Naive B cell (primary cell): ENCODE results near the gene FAM216B. TPM values are rescaled to one million over a fixed set of nuclear protein-coding genes. Genes with fewer than 3 reads are reported as not detected.
"Not testable (repeated sequence)": the region's sequence is repeated elsewhere in the genome, so short reads cannot be mapped to it uniquely, and the experiment has no call there.

Source experiments
- ATAC-seq, 2 donors: fragments of 150-1000 bp; cut with Tn5 transposase; 2 replicates each; pipeline ENCODE4 v1.10.0; 2021; ENCODE audit warnings: low read depth in 2 of 2, mild to moderate bottlenecking in 2 of 2, moderate library complexity in 2 of 2
- DNase-seq: peaks from one replicate; pipeline ENCODE4 v3.0.0; 2022
- H3K27ac Mint-ChIP-seq, 6 donors: one replicate each; pipeline ENCODE4 v1.8.0; 2020 to 2022; ENCODE audit warnings: mild to moderate bottlenecking in 6 of 6, mixed read lengths in 6 of 6, moderate library complexity in 5 of 6, inconsistent platforms in 2 of 6
- H3K27me3 Mint-ChIP-seq, 3 donors: one replicate each; pipeline ENCODE4 v1.8.0; 2021 to 2022; ENCODE audit warnings: mixed read lengths in 3 of 3, mild to moderate bottlenecking in 1 of 3
- H3K36me3 Mint-ChIP-seq, 2 donors: one replicate each; pipeline ENCODE4 v1.8.0; 2020 to 2022; ENCODE audit warnings: mixed read lengths in 2 of 2, inconsistent platforms in 1 of 2, mild to moderate bottlenecking in 1 of 2
- H3K4me1 Mint-ChIP-seq, 3 donors: one replicate each; pipeline ENCODE4 v1.8.0; 2020 to 2022; ENCODE audit warnings: mixed read lengths in 3 of 3, inconsistent platforms in 1 of 3, mild to moderate bottlenecking in 1 of 3, moderate library complexity in 1 of 3
- H3K4me3 Mint-ChIP-seq, 8 donors: one replicate each; pipeline ENCODE4 v1.8.0; 2020 to 2022; ENCODE audit warnings: mild to moderate bottlenecking in 8 of 8, mixed read lengths in 8 of 8, moderate library complexity in 8 of 8, inconsistent platforms in 2 of 8
- H3K9me3 Mint-ChIP-seq, 7 donors: one replicate each; pipeline ENCODE4 v1.8.0; 2020 to 2022; ENCODE audit warnings: mixed read lengths in 7 of 7, mild to moderate bottlenecking in 5 of 7, inconsistent platforms in 2 of 7, moderate library complexity in 1 of 7
- polyA plus RNA-seq, 6 donors: library from polyadenylated mRNA; unstranded; fragments of 300-500 nt; fragmentation: Illumina TruSeq; gene quantifications; one replicate each; pipeline ENCODE4 v1.2.3, GENCODE V29; 2021; ENCODE audit warnings: low read depth in 6 of 6

FAM216B gene
- polyA plus RNA-seq, 6 donors from 2014 or later = not detected

DNA sequence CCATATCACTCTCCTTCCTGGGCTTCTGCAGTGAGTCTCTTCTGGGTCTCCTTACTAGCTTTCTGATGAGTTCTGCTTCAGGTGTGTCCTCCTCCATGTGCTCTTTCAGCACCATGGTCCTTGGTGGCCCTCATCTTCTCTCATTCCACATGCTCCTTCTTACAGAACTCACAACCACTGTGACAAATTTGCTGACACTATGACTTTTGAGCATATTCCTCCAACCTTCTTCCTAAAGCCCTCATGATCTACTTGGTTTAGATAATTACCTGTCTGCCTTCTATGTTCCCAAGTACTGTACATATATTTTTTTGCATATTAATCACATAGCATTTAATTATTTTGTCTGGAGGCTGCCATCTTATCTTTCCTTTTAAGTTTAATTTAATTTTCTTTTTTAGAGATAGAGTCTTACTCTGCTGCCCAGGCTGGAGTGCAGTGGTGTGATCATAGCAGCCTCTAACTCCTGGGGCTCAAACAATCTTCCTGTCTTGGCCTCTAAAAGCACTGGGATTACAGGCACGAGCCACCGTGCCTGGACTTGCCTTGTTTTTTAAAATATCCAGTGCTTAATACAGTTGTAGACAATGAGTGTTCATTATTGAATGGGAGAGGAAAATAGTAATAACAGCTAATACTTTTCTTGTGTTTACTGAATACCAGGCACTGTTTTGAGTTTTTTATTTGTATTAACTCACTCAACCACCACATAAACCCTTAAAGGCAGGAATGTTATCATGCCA, 23.5 kb upstream of the FAM216B start:
- no peak for DNase-seq

DNA sequence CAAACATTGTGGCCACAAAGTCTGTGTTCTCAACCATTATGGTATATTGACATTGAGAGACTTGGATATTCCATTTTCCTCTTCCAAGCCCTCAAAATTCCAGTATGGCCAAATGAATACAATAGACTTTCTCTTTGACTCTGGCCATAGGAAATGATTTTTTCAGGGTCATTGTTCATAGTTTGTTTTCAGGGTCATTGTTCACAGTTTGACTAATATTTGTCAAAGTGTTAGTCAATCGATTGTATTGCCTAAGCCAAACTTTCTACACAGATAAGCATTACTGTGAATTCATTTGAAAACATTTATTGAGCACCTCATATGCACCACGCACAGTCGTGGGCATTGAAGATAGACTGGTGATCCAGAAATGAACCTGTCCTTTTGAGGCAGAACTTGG, 22.9 kb upstream of the FAM216B start:
- no peak overlapping the region for H3K27ac Mint-ChIP-seq
- H3K27me3 Mint-ChIP-seq = peaks cover 0 to 9% (median 0%) of the 10 kb centered on the region in 3 donors
- H3K4me1 Mint-ChIP-seq = no peaks in the 10 kb centered on the region
- H3K4me3 Mint-ChIP-seq = no peak overlapping the region
- ATAC-seq = no peak
- peaks cover 2 to 27% (median 8%) of the 10 kb centered on the region in 7 donors for H3K9me3 Mint-ChIP-seq
- peaks cover 0 to 7% of the 10 kb centered on the region in 2 donors for H3K36me3 Mint-ChIP-seq
- no peak for DNase-seq

More for the DNA sequence above, 23.5 kb upstream of the FAM216B start:
- Mint-ChIP-seq H3K36me3 (peaks cover 0 to 7% of the 10 kb centered on the region in 2 donors), H3K27me3 (peaks cover 0 to 9% (median 0%) of the 10 kb centered on the region in 3 donors), H3K9me3 (peaks cover 2 to 27% (median 8%) of the 10 kb centered on the region in 7 donors), H3K27ac (no peak overlapping the region), H3K4me1 (no peaks in the 10 kb centered on the region), H3K4me3 (no peak overlapping the region)
- ATAC-seq = no peak

DNA sequence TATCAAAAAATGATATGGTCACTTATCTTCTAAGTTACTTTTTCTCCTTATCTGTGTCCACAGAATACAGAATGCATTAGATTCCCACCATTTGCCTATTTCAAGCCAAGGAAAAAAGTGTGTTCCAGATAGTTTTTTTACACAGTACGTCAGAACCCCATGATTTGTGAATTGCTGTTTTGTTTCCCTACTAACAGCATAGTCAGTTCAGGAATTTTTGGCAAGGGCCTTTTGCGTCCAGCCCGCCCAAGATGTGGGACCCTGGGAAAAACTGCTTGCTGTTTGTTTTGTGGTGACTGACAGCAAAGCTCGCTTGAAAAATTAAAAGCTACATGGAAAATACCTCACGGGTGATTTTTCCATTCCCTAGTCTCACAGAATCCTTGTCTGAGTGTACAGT, 20.4 kb upstream of the FAM216B start:
- Mint-ChIP-seq H3K4me1 (no peaks in the 10 kb centered on the region), H3K4me3 (no peak overlapping the region), H3K36me3 (peaks cover 0 to 7% of the 10 kb centered on the region in 2 donors), H3K27ac (no peak overlapping the region), H3K27me3 (peaks cover 9 to 14% (median 13%) of the 10 kb centered on the region in 3 donors), H3K9me3 (peaks cover 2 to 27% (median 8%) of the 10 kb centered on the region in 7 donors)
- no peak for DNase-seq
- no peak for ATAC-seq

DNA sequence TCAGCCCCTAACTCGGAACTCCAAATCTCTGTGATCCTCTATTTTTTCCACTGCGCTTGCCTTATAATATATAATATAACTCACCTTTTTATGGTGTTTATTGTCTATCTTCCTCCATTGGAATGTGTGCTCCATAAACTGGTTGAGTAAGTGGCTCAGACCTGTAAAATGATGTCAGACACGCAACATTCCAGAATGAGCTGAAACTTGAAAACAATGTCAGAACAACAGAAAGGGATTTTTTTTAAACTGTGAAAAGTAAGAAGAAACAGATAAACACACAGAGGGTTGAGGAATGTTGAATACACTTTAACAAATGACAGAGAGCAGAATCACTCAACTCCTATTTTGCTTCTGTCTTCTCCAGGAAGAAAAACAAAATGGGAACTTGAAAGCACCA, 19.1 kb upstream of the FAM216B start:
- H3K9me3 Mint-ChIP-seq = peaks cover under 1 to 14% (median 6%) of the 10 kb centered on the region in 7 donors
- DNase-seq (no peak), ATAC-seq (no peak)
- H3K4me3 Mint-ChIP-seq = no peak overlapping the region
- H3K4me1 Mint-ChIP-seq = no peaks in the 10 kb centered on the region
- no peak overlapping the region for H3K27ac Mint-ChIP-seq
- H3K36me3 Mint-ChIP-seq = peaks cover 0 to 7% of the 10 kb centered on the region in 2 donors
- H3K27me3 Mint-ChIP-seq = peaks cover 9 to 17% (median 13%) of the 10 kb centered on the region in 3 donors

DNA sequence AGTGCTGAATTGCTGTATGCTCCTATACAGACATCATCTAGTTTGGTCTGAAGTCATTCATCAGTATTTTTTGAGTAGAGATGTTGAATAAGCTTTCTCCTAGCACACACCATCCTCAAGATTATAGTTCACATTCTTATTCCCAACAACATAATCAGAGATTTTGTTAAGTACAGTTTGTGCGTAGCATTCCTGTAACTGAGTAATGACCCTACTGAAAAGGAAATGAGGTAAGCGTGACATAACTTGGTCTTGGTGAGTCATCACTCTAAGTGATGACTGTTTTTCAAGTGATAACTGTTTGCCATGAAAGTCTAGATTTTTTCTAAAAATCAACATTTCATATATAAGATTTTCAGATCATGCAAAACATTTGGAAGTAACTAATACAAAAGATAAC, 18.5 kb upstream of the FAM216B start:
- H3K4me1 Mint-ChIP-seq = no peaks in the 10 kb centered on the region
- ATAC-seq = no peak
- peaks cover 0 to 8% (median 0%) of the 10 kb centered on the region in 7 donors for H3K9me3 Mint-ChIP-seq
- no peak for DNase-seq
- H3K4me3 Mint-ChIP-seq = no peak overlapping the region
- H3K36me3 Mint-ChIP-seq = peaks cover 0 to under 1% of the 10 kb centered on the region in 2 donors
- H3K27me3 Mint-ChIP-seq = peaks cover 9 to 17% (median 13%) of the 10 kb centered on the region in 3 donors
- no peak overlapping the region for H3K27ac Mint-ChIP-seq

DNA sequence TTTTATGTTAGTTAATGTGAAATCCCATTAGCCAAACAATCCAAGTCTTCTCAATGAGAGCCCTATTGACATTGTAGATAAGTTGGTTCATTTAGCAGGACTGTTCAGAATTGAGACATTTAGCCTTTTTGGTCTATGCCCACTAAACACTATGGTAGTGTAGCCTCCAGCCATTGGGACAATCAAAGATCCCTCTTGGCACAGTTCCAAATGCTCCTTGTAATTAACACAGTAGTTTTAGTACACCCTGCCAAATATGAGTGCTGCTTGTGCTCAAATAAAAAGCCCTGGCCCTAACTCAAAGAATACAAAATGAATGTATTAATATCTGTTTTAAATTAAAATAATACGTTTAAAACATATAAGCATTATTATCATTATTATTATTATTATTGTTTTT, 15.4 kb upstream of the FAM216B start:
- no peak for ATAC-seq
- no peak for DNase-seq
- Mint-ChIP-seq H3K27ac (no peak overlapping the region), H3K4me1 (no peaks in the 10 kb centered on the region), H3K9me3 (peaks cover 0 to 1% (median 0%) of the 10 kb centered on the region in 7 donors), H3K27me3 (peaks cover 9 to 19% (median 17%) of the 10 kb centered on the region in 3 donors), H3K4me3 (no peak overlapping the region), H3K36me3 (no peaks in the 10 kb centered on the region)

DNA sequence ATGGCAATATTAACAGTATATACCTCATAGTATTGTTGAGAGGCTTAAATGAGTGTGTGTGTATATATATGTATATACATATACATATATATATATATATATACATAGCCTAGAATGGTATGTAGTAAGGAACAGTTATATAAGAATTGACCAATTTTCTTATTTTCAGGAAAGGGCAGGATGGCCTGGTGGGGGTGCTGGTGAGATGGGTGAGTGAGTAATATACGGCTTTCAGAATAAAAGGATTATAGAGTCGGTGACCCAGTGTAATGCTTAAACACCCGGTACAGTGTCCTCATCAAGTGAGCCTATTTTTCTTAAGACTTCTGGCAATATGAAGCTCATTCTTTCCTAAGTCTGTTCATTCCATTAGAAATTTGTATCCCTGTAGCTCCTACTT, 11.7 kb upstream of the FAM216B start:
- Mint-ChIP-seq H3K27me3 (peaks cover 7 to 23% (median 11%) of the 10 kb centered on the region in 3 donors), H3K9me3 (peaks cover 0 to 13% (median 6%) of the 10 kb centered on the region in 7 donors), H3K4me3 (no peak overlapping the region), H3K36me3 (no peaks in the 10 kb centered on the region), H3K4me1 (no peaks in the 10 kb centered on the region), H3K27ac (no peak overlapping the region)
- ATAC-seq = no peak
- no peak for DNase-seq

DNA sequence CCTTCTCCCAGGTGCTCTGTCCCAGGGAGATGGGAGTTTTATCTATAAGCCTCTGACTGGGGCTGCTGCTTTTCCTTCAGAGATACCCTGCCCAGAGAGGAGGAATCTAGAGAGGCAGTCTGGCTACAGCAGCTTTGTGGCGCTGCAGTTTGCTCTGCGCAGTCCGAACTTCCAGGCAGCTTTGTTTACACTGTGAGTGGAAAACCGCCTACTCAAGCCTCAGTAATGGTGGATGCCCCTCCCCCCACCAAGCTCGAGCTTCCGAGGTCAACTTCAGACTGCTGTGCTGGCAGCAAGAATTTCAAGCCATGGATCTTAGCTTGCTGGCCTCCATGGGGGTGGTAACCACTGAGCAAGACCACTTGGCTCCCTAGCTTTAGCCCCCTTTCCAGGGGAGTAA, 4.8 kb upstream of the FAM216B start:
- peaks cover 9 to 37% (median 29%) of the 10 kb centered on the region in 3 donors for H3K27me3 Mint-ChIP-seq
- not testable (repeated sequence) for ATAC-seq, DNase-seq, H3K4me1 Mint-ChIP-seq, H3K36me3 Mint-ChIP-seq, H3K4me3 Mint-ChIP-seq, H3K27ac Mint-ChIP-seq
- H3K9me3 Mint-ChIP-seq = peaks cover 0 to 15% (median 6%) of the 10 kb centered on the region in 7 donors

DNA sequence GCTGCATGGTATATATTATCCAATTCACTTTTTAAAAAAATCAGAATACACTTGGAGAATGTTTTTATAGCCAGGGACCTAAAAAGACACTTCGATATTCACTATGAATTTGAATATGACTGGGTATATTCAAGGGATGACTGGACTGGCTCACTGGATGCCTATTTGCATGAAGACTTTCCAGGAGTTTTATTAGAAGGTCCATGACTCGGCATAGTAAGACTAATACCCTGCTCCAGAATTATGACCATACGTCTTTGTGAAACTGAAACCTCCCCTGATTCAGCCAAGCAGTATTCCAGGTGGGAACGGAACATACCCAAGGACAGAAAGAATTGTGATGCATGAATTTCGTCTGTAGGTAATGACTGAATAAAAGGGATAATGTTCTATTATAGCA, 3.9 kb upstream of the FAM216B start:
- Mint-ChIP-seq H3K27ac (no peak overlapping the region), H3K4me1 (no peaks in the 10 kb centered on the region), H3K36me3 (no peaks in the 10 kb centered on the region), H3K9me3 (peaks cover 0 to 15% (median 6%) of the 10 kb centered on the region in 7 donors), H3K4me3 (no peak overlapping the region), H3K27me3 (peaks cover 9 to 43% (median 29%) of the 10 kb centered on the region in 3 donors)
- DNase-seq = no peak
- no peak for ATAC-seq

DNA sequence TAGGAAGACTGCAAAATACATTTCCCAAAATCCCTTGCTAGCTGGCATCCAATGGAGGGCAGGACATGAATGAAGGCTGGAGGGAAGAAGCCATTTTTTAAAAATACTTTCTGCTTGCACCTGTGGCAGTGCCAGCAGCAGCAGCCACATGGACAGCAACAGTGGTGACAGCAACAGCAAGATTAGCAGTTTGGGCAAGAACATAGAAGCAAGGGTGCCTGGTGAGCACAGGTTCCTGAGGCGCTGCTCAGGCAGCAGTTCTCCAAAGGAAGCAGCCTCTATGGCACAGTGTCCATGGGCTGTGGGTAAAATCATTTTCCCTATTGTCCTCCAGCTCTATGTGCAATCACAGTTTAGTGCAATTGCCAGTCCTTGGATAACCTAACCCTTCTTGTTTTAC, 1.3 kb upstream of the FAM216B start:
- DNase-seq (no peak), ATAC-seq (no peak)
- peaks cover 9 to 35% (median 29%) of the 10 kb centered on the region in 3 donors for H3K27me3 Mint-ChIP-seq
- H3K4me1 Mint-ChIP-seq = no peaks in the 10 kb centered on the region
- H3K27ac Mint-ChIP-seq = no peak overlapping the region
- H3K36me3 Mint-ChIP-seq = no peaks in the 10 kb centered on the region
- no peak overlapping the region for H3K4me3 Mint-ChIP-seq
- H3K9me3 Mint-ChIP-seq = peaks cover 0 to 9% (median 0%) of the 10 kb centered on the region in 7 donors

DNA sequence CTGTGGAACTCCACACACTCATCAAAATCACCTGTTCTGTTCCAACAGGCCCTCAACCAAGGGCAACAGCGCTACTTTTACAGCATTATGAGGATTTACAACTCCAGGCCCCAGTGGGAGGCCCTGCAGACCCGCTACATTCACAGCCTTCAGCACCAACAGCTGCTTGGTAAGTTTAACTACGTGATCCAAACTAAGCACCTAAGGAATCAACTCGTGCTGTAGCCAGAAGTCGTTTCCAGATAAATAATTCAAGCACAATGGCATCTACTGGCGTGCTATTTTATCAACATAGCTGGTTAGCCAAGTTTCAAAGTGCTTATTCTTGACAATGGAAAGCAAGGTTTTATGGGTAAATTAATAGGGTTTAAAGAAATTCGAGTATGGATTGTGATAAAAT, 5.3 kb downstream of the FAM216B start:
- no peak for DNase-seq
- H3K9me3 Mint-ChIP-seq = peaks cover 0 to 11% (median 4%) of the 10 kb centered on the region in 7 donors
- no peak overlapping the region for H3K27ac Mint-ChIP-seq
- H3K4me3 Mint-ChIP-seq = no peak overlapping the region
- no peaks in the 10 kb centered on the region for H3K4me1 Mint-ChIP-seq
- no peak for ATAC-seq
- H3K36me3 Mint-ChIP-seq = no peaks in the 10 kb centered on the region
- peaks cover 0 to 4% (median 0%) of the 10 kb centered on the region in 3 donors for H3K27me3 Mint-ChIP-seq

DNA sequence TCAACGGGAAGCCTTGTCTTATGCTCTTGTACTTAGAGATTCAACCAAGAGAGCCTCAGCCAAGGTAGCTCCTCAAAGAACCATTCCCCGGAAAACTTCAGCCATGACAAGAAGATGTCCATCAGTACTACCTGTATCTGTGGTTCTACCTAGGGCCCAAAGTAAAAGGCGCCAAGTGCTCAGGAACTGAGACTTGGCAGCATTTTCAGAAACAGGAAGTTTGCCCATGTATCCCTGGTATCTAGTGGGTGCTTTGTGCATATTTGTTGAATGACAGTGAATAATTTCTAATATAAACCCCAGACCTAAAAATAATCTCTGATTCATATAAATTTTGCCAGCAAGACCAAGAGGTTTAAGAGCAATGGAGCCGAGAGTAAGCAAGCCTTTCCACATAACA, 7.2 kb downstream of the FAM216B start:
- ATAC-seq = no peak
- Mint-ChIP-seq H3K27ac (no peak overlapping the region), H3K4me1 (no peaks in the 10 kb centered on the region), H3K36me3 (no peaks in the 10 kb centered on the region), H3K9me3 (peaks cover 0 to 21% (median 4%) of the 10 kb centered on the region in 7 donors), H3K4me3 (no peak overlapping the region), H3K27me3 (peaks cover 0 to 9% (median 0%) of the 10 kb centered on the region in 3 donors)
- no peak for DNase-seq

DNA sequence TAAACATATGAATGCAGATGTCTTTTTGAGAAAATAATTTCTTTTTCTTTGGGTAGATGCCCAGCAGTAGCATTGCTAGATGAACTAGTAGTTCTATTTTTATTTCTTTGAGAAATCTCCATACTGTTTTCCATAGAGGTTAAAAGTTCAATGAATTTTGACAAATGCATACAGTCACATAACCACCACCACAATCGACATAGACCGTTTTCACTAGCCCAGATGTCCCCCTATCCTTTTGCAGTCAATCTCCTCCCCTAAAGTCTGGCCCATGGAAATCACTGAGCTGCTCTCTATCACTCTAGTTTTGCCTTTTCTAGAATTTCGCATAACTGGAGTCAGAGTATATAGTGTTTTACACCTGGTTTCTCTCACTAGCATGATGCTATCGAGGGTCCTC, 10.8 kb downstream of the FAM216B start:
- H3K4me3 Mint-ChIP-seq = no peak overlapping the region
- peaks cover 0 to 21% (median 4%) of the 10 kb centered on the region in 7 donors for H3K9me3 Mint-ChIP-seq
- no peaks in the 10 kb centered on the region for H3K4me1 Mint-ChIP-seq
- DNase-seq = no peak
- no peak overlapping the region for H3K27ac Mint-ChIP-seq
- H3K36me3 Mint-ChIP-seq = no peaks in the 10 kb centered on the region
- no peak for ATAC-seq
- peaks cover 13 to 16% (median 14%) of the 10 kb centered on the region in 3 donors for H3K27me3 Mint-ChIP-seq

DNA sequence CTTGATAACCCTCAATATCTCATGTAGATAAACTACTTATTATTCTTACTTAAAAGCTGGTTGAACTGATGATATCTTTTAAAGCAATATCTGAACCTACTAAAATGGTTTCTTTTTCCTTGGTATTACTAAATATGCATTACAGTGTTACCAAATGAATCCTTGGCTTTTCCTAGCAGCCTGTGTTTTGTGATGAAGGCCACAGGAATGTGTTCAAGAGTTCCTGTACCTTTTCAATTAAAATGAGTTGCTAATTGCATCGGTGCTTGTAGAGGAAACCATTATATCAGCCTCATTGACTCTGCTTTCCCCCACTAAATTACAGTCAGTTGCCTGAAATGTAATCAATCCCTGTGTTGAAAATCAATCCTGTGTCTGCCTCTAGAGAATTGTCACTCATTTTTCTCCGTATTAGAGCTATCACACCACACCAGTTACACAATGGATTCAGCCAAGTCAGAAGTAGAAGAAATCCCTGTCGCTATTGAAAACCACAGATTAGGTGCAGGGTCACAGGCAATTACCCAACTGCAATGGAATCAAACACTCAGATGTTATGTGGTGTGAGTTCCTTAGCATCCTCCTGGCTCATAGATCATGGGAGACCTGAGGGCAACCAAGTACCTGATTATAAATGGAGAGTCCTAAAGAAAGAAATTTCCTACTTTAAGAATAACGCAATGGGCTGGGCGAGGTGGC, 13.3 kb downstream of the FAM216B start:
- DNase-seq = no peak
- Mint-ChIP-seq H3K36me3 (no peaks in the 10 kb centered on the region), H3K9me3 (peaks cover 0 to 15% (median 0%) of the 10 kb centered on the region in 7 donors), H3K4me1 (no peaks in the 10 kb centered on the region), H3K27ac (no peak overlapping the region), H3K27me3 (peaks cover 13 to 16% (median 15%) of the 10 kb centered on the region in 3 donors), H3K4me3 (no peak overlapping the region)
- ATAC-seq = no peak
